ENCODE data around the gene CFAP300. TPM values are rescaled to one million over a fixed set of nuclear protein-coding genes. Genes with fewer than 3 reads are reported as not detected.

The CFAP300 gene
- polyA plus RNA-seq, 1 donor, result 2.2 TPM

DNA sequence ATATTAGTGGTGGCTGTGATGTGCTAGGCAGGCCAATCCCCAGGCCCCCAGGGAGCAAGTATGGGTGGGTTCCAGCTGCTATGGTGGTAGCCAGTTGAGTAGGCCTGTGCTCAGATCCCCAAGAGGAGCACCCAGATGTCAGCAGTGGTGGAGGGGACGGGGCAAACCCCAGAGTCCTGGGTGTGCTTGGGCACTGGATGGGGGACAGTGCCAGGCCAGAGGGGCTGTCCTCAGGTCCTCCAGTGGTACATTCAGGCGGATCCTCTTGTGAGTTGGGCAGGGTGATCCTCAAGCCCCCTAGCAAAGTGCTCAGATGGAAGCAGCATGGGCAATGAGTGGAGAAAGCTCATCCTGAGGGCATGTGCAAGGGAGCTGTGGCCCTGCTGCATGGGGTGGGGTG, 26.0 kb downstream of the CFAP300 start:
- DNase-seq, result no peak

DNA sequence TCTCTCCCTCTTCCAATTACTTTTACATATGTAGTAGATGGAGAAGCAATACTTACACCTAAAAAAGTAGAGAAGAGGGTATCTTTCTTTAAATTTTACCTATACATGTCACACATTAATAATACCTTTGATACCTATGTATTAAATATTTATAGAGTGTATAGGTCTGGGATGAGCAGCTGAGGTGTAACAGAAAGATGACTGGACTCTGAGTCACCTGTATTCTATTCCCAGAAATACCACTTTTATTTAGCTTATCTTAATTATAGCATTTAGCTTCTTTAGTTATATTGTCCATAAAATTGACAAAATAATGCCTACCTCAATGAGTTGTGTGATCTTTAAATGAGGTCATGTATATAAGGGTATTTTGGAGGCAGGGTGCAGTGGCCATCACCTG, 32.4 kb downstream of the CFAP300 start:
- DNase-seq, result no peak

GRCh38 chr11:102081313-102081712, 34.1 kb downstream of the CFAP300 start:
- no peak for DNase-seq

DNA sequence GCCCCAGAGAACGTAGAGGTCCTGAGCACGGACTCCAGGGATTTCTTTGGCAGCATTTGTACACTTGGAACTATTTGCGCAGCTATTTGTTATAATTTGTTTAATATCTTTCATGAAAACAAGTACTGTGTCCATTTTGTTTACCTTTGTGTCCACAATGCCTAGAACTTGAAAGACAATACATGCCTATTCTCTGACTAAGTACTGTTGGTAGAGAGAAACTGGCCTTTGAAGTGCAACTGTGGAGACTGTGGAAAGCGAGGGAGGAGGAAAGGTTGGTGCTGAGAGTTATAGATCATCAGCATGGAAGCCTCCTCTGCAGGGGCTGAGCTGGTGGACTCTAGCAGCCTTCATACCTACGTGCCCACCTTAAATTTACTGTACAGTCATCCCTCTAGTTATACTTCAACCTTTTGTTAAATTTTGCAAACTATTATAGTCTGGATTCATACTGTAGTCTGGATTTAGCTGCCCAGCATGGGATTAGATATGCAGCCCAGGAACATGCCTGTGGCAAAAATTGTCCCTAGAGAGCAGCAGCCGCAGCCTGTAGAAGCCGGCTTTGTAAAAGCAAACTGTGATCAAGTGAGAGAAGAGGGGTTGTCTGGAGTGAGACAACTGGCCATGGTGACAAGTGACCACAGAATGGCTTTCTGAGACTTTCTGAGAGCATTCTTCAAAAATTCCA, 38.8 kb downstream of the CFAP300 start:
- DNase-seq, result no peak

GRCh38 chr11:102097186-102097585, 49.9 kb downstream of the CFAP300 start:
- DNase-seq, result no peak

DNA sequence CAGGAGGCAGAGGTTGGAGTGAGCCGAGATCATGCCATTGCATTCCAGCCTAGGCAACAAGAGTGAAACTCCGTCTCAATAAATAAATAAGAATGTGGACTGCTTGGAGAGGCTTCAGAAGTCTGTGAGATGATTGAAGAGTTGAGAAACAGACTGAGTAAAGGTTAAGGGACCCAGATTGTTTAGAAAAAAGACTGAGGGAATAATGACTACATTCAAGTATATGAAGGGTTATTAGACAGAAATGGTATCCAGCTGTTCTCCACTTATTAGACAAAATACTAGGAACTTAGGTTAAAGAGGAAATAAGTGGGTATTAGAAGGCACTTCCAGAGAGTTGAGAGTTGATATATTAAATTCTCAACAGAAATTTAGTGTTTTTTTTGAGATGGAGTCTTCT, 52.5 kb downstream of the CFAP300 start:
- no peak for DNase-seq

- DNase-seq, result no peak
Observed at GRCh38 chr11:102108734-102109440, 61.6 kb downstream of the CFAP300 start.

DNA sequence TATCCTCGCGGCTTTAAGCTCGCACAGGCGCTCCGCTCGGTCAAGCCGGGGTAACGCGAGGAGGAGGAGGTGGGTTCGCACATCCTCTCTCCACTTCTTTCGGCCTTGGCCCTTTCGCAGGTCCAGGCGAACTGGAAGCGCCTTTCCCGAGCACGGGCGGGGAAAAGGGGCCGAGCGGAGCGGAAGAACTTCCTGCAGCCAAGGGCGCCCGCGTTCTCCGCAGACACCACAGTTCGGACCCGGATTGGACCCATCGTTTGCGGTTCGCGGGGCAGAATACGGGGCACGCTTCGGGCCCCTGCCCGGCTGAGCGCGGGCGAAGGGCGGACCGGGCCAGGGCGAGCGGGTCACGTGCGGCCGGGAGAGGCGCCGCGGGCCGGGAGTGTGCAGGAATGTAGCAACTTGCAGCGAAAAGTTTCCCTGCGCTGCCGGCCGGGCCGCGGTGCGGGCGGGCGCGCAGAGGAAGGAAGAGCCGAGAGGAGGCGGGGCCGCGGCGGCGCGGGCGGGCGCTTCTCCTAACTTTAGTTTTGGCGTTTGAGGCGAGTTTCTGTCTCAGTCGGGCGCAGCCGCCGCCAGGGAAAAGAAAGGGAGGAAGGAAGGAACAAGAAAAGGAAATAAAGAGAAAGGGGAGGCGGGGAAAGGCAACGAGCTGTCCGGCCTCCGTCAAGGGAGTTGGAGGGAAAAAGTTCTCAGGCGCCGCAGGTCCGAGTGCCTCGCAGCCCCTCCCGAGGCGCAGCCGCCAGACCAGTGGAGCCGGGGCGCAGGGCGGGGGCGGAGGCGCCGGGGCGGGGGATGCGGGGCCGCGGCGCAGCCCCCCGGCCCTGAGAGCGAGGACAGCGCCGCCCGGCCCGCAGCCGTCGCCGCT, 62.9 kb downstream of the CFAP300 start, which contains the start of gene YAP1:
Gene YAP1, plus strand, starts transcription at position 552 of the 865 bp plus-strand sequence. CDS start 402 bp downstream, outside the sequence.
- DNase-seq, result peak; percentile 94

DNA sequence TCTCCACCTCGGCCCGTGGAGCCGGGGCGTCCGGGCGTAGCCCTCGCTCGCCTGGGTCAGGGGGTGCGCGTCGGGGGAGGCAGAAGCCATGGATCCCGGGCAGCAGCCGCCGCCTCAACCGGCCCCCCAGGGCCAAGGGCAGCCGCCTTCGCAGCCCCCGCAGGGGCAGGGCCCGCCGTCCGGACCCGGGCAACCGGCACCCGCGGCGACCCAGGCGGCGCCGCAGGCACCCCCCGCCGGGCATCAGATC, 63.4 kb downstream of the CFAP300 start:
- no peak for DNase-seq

GRCh38 chr11:102111011-102111786, 64.0 kb downstream of the CFAP300 start:
- DNase-seq, result peak; percentile 84

- DNase-seq, result peak; percentile 70
Observed at GRCh38 chr11:102111787-102112508, 64.7 kb downstream of the CFAP300 start.

GRCh38 chr11:102112509-102112821, 65.2 kb downstream of the CFAP300 start:
- peak; percentile 62 for DNase-seq

DNA sequence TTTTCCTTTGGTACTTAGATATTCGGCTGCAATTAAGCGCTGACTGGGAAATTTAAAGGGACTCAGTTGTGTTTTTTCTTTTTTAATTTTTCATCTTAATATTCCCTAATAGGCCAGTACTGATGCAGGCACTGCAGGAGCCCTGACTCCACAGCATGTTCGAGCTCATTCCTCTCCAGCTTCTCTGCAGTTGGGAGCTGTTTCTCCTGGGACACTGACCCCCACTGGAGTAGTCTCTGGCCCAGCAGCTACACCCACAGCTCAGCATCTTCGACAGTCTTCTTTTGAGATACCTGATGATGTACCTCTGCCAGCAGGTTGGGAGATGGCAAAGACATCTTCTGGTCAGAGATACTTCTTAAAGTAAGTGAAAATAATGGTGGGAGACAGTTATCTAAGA, 66.8 kb downstream of the CFAP300 start:
- DNase-seq, result no peak

DNA sequence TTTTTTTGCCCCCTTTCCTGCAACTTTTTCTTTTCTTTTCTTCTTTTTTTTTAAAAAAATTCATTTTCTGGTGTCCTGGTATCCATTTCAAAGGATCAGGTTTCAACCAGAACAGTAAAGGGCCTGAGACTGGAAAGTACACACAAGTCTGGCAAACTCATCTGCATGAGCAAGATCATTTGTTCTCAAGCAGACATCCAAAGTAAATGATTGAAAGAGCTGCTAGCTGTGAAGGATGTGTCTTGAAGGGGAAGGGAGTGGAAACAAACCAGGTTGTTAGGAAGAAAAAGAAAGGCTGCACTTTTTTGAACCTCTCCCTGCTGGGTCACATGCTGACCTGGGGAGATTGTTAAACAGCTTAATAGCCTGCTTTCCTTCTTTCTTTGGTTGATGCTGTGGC, 68.3 kb downstream of the CFAP300 start:
- DNase-seq, result no peak

GRCh38 chr11:102116453-102117205, 69.4 kb downstream of the CFAP300 start:
- DNase-seq, result no peak

DNA sequence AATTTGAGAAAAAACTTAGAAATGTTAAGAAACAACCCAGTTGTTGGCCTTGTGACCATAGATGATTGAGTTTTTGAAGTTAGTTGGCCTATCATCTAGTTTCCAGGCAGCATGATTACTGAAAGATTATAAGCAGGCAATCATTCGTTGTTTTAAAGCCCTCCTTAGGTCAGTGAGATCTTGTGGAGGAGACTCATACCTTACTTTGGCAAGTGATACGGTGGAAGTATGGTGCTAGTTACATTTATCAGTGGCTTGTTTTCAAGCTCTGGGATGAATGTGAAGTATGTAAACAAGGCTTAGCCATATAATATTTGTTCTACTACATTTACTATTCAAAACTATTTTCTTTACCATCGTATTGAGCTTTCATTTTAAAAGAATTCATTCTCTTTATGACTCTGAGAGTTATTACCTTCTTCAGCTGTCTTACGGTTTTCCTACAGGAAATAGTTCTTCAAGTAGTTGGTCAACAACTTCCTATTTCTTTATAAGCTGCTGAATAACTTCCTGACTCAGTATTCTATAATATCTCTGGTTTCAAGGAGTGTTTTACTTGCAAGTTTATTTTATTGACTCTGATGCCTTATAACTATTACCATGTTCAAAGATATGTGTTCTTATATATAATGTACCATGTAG, 70.4 kb downstream of the CFAP300 start:
- no peak for DNase-seq

- DNase-seq, result no peak
Observed at GRCh38 chr11:102118937-102119336, 71.7 kb downstream of the CFAP300 start.

DNA sequence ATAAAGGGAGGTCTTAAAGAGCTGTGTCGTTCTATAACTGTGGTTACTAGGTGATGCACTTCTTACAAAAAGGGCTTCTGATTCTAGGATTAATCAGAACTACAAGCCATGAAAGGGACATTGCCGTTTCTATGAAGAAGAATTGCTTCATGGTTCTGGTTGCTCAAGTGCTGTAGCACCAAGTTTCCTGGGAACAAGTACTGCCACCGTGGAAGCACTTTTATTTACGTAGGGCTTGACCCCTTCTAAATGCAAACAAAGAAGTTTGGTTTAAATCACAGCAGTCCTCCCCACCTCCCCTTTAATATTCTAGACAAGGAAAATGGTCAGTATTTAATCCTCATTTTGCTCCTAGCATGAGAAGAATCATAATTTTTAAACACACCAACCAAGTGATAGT, 72.8 kb downstream of the CFAP300 start:
- no peak for DNase-seq

GRCh38 chr11:102120437-102120973, 73.3 kb downstream of the CFAP300 start:
- DNase-seq, result no peak

DNA sequence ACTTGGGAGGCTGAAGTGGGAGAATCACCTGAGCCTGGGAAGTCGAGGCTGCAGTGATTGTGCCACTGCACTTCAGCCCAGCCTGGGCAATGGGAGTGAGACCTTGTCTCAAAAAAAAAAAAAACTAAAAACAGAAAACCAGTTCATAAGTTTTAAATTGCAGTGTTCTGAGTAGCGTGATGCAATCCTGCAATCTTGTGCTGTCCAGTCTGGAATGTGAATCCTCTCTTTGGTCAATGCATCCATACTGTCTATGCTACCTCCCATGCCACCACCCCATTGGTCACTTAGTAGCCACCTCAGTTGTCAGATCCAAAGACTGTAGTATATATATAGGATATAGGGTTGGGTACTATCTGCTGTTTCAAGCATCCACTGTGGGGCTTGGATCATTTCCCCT, 74.1 kb downstream of the CFAP300 start:
- DNase-seq, result no peak

Measured in hindlimb muscle (tissue), 1 donor.